Activated CD4-positive, alpha-beta T cell treated with anti-CD3 and anti-CD28 coated beads, Interleukin-2, amount 50 U/mL, for 4 hours (primary cell): ENCODE data around the gene PHF1.
"Not testable (repeated sequence)": the region's sequence is repeated elsewhere in the genome, so short reads cannot be mapped to it uniquely, and the experiment has no call there.

Experiments
- DNase-seq, 2 experiments: peaks; one replicate each; pipeline ENCODE4 v3.0.0-alpha.2; 2020

The PHF1 gene

DNA sequence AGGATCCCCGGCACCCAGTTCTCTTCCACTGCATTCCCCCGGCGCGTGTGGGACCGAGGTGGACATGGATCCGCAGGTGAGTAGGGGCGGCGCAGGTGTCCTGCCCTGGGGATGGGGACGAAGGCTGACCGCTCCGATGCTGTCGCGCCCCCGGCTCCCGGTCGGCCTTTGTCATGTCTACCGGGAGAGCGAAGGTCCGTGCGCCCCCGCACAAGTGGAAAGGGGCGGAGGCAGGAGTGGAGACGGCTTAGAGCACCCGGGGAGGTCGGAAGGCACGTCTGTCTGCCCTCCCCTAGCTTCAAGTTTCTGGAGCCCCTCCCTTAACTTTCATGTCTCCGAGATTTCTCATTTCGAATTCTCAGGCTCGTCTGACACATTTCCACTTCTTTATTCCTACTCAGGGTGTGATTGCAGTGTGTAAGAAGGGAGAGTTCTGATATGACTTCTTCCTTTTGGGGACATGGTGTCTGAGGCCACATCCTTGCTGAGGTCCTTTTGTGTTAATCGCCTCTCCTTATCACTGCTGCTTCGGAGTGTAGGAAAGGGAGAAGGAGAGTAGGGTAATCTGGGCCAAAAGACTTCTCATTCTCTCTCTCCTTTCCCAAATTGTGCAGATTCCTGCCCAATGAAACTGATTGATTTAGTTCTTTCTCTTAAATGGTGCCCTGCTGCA, 18.8 kb upstream of the PHF1 start:
- no peak for DNase-seq

DNA sequence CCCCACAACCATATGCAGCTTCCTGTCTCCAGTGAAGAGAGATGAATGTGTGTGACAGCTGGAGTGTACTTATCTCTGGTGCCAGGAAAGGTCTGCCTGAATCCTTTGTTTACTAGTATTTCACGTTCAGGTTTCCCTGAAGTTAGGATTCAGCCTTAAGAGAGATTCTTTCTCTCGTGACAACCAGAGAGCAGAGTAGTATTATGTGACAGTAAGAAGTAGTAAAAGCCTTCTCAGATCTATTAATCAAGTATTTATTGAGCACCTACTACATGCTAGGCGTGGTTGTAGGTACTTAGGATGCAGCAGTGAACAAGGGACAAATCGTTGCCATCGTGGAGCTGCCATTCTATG, 18.2 kb upstream of the PHF1 start:
- DNase-seq = no peak

DNA sequence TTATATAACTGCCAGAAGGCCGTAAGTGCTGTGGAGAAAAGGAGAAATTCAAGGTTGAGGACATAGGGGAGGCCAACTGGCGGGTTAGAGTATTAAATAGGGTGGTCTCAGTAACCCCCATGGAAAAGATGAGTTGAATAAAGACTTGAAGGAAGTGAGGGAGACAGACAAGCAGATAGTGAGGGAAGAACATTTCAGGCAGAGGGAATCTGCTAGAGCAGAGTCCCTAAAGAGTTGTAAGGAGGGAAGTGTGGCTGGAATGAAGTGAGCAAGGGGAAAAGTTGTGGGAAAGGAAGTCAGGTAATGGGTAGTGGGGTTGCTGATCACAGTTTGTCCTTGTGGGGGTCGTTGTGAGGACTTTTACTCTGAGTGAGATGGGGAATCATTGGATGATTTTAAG, 17.8 kb upstream of the PHF1 start:
- no peak for DNase-seq

DNA sequence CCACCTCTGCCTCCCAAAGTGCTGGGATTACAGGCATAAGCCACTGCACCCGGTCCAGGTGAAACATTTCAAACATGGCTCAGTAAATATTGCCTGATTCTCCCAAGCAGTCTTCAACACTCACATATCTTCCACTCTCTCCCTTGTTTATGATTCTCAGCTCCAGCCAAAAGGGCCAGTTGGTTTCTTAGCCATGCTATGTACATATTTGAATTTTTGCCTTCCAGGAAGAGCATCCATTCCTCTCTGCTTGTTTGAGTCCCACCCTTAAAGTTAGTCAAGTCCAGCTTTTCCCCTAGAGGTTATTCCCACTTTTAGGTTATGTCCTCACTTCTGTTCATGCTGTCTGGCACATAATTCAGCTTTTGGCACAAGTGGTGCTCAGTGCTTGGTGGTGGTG, 13.3 kb upstream of the PHF1 start:
- no peak for DNase-seq

DNA sequence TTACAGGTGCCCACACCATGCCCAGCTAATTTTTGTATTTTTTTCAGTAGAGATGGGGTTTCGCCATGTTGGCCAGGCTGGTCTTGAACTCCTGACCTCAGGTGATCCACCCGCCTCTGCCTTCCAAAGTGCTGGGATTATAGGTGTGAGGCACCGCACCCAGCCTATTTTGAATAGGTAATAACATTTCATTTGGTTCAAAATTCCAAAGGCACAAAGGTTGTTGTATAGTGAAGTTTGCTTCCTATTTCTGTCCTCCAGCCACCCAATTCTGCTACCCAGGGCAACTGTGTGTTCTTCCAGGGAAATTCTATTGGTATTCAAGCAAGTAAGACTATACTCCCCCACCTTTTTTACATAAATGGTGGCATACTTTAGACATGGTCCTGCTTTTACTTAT, 12.2 kb upstream of the PHF1 start:
- DNase-seq = not testable (repeated sequence)

DNA sequence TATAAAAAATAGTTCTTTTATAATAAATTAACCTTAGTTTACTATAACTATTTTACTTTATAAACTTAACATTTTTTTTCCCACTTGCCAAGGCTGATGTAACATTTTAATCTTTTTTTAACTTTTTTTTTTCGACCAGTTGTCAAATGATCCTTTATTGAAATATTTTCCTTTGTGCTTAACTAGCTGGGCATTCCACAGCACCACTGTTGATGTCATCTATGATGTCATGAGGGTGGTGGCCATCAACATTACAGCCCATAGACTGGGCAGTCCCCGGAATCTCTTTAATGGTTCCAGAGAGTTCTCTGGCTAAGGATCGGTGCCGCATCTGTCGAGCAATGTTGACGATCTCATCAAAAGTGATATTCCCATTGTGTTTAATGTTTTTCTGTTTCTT, 10.9 kb upstream of the PHF1 start:
- DNase-seq = not testable (repeated sequence)

- DNase-seq = no peak
Measured at GRCh38 chr6:33404884-33405283, 5.9 kb upstream of the PHF1 start.

DNA sequence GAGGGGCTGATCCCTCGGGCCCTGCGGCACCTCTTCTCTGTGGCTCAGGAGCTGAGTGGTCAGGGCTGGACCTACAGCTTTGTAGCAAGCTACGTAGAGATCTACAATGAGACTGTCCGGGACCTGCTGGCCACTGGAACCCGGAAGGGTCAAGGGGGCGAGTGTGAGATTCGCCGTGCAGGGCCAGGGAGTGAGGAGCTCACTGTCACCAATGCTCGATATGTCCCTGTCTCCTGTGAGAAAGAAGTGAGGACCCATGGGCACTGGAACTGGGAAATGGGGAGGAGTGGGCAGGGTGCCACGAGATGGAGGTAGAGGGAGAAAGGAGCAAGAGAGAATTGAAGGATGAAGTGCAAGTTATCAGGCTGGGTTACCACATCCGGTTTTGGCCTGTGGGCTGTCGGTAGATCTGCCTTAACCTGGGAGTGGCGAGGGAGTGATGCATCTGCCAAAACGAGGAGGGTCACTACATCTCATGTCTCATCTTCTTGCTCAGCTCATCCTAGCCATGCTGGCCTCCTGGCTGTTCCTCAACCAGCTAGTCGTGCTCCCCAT, 5.4 kb upstream of the PHF1 start:
- DNase-seq = no peak

DNA sequence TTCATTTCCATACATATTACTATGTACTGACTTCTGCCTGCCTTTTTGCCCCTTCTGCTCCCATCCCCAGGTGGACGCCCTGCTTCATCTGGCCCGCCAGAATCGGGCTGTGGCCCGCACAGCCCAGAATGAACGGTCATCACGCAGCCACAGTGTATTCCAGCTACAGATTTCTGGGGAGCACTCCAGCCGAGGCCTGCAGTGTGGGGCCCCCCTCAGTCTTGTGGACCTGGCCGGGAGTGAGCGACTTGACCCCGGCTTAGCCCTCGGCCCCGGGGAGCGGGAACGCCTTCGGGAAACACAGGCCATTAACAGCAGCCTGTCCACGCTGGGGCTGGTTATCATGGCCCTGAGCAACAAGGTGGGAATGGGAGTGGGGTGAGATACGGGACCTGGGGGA, 4.7 kb upstream of the PHF1 start:
- DNase-seq = no peak

DNA sequence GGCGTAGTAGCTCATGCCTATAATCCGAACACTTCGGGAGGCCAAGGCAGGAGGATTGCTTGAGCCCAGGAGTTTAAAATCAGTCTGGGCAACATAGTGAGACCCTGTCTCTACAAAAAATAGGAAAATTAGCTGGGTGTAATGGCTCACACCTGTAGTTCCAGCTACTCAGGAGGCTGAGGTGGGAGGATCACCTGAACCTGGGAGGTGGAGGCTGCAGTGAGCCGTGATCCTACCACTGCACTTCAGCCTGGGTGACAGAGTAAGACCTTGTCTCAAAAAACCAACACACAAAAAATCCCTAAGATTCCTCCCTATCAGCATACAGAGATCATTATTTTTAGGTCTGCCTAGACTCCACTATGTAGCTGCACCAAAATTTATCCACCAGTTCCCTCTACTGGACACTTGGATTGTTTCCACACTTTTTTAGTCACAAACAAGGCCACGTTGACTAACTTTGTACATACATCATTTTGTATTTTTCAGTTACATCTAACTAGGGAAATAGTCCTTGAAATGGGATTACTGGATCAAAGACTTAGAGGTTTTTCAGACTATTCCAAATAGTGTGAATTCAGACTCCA, 3.6 kb upstream of the PHF1 start:
- DNase-seq = no peak

- DNase-seq = peak; percentile 91 to 94
Measured at GRCh38 chr6:33410050-33410710, 634 bp upstream of the PHF1 start.

- no peak for DNase-seq
Measured at GRCh38 chr6:33411632-33412005, 805 bp downstream of the PHF1 start.

GRCh38 chr6:33412140-33413009, 1.6 kb downstream of the PHF1 start:
- no peak for DNase-seq

DNA sequence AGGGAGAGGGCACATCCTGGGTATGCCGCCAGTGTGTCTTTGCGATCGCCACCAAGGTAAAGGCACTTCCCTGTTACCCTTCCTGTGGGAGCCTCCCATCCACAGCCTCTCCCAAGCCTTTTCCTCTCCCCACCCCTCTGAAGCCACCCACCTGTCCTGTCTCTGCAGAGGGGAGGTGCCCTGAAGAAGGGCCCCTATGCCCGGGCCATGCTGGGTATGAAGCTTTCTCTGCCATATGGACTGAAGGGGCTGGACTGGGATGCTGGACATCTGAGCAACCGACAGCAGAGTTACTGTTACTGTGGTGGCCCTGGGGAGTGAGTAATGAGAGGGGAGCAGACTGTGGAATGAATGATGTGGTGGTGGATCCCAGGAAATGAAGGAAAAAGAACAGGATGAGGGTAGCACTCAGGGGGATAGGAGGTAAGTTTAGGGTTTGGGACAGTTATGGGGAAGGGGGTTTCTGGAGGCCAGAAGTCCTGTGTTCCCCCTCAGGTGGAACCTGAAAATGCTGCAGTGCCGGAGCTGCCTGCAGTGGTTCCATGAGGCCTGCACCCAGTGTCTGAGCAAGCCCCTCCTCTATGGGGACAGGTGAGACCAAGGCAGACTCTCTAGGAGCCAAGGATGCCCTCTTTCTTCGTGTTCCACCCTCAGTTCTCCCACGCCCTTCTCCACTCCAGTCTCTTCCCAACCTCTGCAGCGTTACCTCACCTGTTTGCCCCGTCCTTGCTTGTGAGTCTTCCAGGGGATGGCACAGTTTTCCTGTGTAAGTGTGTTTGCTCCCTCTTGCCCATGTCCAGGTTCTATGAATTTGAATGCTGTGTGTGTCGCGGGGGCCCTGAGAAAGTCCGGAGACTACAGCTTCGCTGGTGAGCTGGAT, 2.7 kb downstream of the PHF1 start:
- no peak for DNase-seq

- no peak for DNase-seq
Measured at GRCh38 chr6:33414592-33415271, 3.9 kb downstream of the PHF1 start.

DNA sequence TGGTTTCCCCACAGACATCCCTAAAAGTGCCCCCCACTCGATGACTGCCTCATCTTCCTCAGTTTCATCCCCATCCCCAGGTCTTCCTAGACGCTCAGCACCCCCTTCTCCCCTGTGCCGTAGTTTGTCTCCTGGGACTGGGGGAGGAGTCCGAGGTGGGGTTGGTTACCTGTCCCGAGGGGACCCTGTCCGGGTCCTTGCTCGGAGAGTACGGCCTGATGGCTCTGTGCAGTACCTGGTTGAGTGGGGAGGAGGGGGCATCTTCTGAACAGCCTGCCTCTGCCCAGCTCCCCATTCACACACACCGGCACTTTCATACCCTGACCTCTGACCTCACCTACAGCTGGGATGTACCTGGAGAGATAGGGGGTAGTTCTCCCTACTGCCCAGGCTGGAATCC, 5.0 kb downstream of the PHF1 start:
- no peak for DNase-seq

DNA sequence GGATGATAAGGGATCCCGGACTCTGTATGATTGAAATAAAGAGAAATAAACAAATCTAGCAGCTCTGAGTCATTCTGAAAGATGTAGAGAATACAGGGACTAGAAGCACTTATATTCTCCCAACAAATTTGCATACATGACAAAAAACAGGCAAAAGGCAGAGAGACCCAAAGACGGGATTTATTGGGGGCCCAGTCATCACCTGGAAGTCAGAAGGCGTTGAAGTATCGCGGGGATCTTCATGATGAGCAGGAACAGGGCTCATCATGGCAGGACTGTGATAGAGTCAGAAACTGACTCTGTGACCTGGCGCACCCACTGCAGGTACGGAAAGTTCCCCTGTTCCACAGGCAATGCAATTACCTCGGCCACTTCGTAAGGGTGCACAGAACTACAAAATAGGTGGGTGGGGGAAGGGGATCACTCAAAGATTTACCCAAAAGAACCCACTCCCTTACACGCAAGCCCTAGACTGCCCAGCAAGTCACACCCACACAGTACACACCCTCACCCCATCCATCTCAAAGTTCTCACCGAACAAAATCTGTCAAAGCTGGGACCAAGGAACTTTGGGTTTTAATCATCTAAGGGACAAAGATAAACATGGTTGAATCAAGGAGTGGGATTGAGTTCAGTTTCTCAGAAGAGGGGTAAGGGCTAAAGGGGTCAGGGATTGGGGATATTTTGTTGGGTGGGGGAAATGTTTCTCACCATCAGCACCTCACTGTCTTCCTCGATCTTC, 5.7 kb downstream of the PHF1 start:
- DNase-seq = no peak

DNA sequence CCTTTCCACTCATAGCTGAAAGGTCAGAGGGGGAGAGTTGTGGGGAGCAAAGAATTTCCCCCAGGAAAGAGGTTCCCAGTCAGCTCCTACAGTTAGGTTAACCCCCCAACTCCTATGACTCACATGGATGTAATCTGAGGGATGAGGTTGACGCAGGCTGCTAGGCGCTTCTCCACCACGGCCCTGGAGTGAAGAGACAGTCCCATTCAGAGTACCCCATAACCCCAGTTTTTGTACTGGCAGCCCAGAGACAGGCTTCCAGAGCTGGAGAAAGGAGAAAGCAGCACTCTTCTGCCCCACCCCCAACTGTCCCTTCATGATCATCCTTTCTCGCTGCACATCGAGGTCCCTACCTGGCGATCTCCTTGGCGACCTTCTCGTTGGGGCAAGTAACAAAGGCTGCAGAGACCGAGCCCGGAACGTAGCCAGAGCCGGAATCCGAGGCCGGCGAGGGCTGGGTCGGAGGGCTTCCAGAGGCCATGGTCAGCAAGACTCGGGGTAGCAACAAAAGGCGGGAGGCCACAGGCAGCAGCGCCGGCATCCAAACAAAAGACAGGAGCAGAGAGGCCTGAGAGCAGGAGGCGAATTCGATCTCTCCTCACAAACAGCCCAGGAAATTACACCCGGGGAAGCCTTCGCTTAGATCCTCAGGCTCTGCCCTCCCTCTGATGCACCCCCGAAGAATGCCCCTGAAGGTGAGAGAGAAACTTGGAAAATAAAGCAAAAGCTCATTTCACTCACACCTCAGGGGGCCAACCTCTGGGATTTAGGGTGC, 6.5 kb downstream of the PHF1 start:
- DNase-seq = no peak

DNA sequence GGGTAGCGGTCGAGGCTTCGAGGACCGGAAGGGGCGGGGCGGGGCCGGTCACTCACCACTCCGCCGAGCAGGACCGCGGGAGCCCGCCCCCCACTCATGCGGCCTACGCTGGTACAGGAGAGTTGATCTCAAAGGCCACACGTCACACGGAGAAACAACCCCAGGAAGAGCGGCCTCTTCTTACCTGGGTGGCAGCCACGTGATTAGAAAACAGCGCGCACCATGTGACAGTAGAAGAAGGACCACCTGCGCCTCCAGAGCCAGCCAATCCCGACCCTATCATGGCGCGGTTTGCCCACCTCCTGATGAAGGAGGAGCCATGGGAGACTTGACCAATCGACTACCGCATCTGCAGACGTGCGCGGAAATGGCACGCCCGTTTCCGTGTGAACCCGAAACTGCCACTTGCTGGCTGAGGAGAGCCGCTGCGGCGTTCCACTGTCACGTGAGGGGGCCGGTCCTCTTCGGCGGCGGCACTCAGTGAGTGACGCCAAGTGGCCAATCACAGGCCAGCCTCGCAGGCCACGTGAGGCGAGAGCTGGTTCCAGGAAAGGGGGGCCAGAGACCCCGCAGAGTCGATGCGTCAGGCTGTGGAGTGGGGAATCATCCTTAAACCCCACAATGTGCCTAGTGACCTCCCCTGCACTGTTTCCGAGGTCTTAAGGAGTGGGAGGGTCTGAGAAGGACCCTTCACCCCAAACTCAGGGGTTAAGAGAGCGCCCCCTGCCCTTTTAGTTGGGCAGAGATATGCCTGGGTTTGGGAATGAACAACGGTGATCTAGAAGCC, 7.3 kb downstream of the PHF1 start, which contains the start of gene CUTA:
CUTA (minus strand) TSS at position 205 of the 787 bp plus-strand sequence; CDS start at position 98, 107 bp downstream.
- peak; percentile 98 to 99 for DNase-seq
